ENCODE results near the gene CYP4F2.
"Not testable (repeated sequence)": the region's sequence is repeated elsewhere in the genome, so short reads cannot be mapped to it uniquely, and the experiment has no call there.

The CYP4F2 gene

GRCh38 chr19:15885167-15885566, 12.7 kb downstream of the CYP4F2 start:
- no peak for TF ChIP-seq CTCF (IDR thresholded peaks at IDR 0.05; ENCODE audit: low read depth, low read length)
- H3K4me3 ChIP-seq (ENCODE audit: low read depth, low read length): no peak overlapping the region

DNA sequence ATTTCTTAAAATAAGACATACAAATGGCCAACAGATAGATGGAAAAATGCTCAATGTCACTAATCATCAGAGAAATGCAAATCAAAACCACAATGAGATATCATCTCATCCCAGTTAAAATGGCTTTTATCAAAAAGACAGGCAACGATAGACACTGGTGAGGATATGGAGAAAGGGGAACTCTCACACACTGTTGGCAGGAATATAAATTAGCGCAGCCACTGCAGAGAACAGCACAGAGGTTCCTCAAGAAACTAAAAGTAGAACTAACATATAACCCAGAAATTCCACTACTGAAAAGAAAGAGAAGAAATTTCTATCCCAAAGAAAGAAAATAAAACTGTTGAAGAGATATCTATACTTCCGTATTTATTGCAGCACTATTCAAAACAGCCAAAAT, 14.5 kb downstream of the CYP4F2 start:
- not testable (repeated sequence) for H3K4me3 ChIP-seq (ENCODE audit: low read depth, low read length)

DNA sequence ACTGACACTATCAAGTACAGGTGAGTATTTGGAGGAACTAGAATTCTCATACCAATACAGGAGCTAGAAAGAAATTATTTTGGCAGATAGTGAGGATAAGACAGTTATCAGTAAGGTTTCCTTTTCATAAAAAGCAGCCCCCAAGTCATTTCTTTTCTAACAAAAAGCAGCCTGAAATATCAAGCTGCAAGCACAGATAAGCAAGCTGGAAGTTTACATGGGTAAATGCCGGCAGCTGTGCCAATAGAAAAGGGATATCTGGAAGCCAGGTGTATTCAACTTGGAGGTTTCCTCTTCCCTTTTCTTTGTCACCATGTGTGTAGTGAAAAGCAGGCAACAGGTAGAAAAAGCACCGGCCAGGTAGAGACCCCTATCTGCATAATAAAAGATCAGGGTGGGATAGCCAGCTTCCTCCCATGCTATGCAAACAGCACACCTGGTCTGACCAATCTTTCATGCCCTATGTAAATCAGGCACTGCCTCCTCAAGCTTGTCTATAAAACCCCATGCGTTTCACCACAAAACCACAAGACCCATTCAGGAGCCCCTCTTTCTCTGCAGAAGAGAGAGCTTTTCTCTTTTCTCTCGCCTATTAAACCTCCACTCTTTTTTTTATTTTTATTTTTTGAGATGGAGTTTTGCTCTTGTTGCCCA, 22.9 kb downstream of the CYP4F2 start:
- H3K4me3 ChIP-seq (ENCODE audit: low read depth, low read length): no peak overlapping the region

DNA sequence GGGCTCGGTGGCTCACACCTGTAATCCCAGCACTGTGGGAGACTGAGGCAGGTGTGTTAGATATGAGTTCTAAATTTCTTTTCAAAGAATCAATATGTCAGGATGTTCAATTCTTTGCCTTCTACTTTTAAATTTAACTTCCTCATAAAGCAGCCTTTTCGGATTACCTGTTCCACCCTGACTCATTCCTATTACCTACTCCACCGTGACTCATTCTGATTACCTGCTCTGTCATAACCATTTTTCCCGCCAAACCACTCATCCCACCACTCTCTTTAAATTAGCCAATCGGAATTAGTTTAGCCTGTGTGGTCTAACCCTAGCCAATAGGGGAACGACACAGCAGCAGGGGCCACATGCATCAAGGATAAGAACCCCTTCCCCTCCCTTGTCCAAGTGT, 24.1 kb downstream of the CYP4F2 start:
- not testable (repeated sequence) for H3K4me3 ChIP-seq (ENCODE audit: low read depth, low read length)

More for the DNA sequence above, 22.9 kb downstream of the CYP4F2 start:
- no peak for TF ChIP-seq CTCF (IDR thresholded peaks at IDR 0.05; ENCODE audit: low read depth, low read length)

DNA sequence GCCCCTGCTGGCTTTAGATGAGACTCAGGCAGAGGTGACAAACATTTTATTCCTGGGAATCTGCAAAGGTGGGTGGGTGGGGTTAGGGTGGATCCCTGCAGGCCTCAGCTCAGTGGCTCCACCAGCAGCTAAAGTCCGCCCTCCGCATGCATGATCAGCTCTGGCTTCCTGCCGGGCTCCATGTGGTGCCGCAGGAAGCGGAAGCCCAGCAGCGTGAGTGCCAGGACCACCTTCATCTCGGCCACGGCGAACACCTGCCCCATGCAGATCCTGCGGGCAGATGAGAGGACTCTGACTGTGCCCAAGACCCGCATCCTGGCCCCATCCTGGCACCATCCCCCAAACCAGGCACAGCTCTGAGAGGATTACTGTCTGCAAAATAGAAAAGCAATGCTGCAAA, 26.3 kb downstream of the CYP4F2 start:
- H3K4me3 ChIP-seq (ENCODE audit: low read depth, low read length): no peak overlapping the region
- TF ChIP-seq CTCF (IDR thresholded peaks at IDR 0.05; ENCODE audit: low read depth, low read length): no peak

DNA sequence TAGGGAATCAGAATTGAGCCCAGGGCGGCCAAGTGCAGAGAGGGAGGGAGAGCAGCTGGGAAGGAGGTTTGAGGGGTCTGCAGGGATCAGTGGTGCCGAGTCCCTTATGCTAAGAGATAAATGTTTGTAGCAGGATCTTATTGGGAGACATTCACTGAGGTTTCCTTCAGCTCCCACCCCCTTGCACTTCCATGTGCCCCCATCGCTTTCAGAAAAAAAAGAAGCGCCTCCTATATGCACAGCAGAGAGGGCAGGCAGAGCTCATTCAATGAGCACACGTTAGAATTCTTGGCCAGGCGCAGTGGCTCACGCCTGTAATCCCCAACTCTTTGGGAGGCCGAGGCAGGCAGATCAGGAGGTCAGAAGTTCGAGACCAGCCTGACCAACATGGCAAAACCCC, 28.0 kb downstream of the CYP4F2 start:
- TF ChIP-seq CTCF (IDR thresholded peaks at IDR 0.05; ENCODE audit: low read depth, low read length): no peak
- no peak overlapping the region for H3K4me3 ChIP-seq (ENCODE audit: low read depth, low read length)

GRCh38 chr19:15869109-15869555, 28.7 kb downstream of the CYP4F2 start:
- H3K4me3 ChIP-seq (ENCODE audit: low read depth, low read length): no peak overlapping the region
- peak; percentile 38 for TF ChIP-seq CTCF (IDR thresholded peaks at IDR 0.05; ENCODE audit: low read depth, low read length)

DNA sequence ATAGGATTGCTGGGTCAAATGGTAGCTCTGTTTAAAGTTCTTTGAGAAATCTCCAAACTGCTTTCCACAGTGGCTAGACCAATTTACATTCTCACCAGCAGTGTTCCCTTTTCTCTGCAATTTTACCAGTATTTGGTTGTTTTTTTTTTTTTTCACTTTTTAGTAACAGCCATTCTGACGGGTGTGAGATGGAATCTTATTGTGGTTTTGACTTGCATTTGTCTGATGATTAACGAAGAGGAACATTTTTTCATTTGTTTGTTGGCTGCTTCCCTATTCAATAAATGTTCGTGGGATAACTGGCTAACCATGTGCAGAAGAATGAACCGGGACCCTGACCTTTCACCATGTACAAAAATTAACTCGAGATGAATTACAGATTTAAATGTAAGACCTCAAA, 31.2 kb downstream of the CYP4F2 start:
- no peak overlapping the region for H3K4me3 ChIP-seq (ENCODE audit: low read depth, low read length)
- no peak for TF ChIP-seq CTCF (IDR thresholded peaks at IDR 0.05; ENCODE audit: low read depth, low read length)

Data from WI38 (cell line).